WTC11 (cell line): ENCODE measurements around the gene SFT2D3. TPM values are rescaled to one million over a fixed set of nuclear protein-coding genes. Genes with fewer than 3 reads are reported as not detected.

Experiments used
- ATAC-seq: fragments of 200-7000 bp; cut with Tn5 transposase; 2 replicates; pipeline ENCODE4 v1.10.0; 2021; ENCODE audit warnings: mild to moderate bottlenecking, moderate library complexity
- CTCF ChIA-PET: fragments of 300-600 bp; sonication (Branson Sonifier 250); formaldehyde crosslinking; loops from one replicate; lab custom pipeline; 2021; ENCODE audit warnings: antibody characterized with exemption; lab: Charles Lee
- POLR2A ChIA-PET: fragments of 350-600 bp; sonication (Branson Sonifier 250); formaldehyde crosslinking; loops from one replicate; lab custom pipeline; 2021; ENCODE audit warnings: antibody characterized with exemption; lab: Charles Lee
- DNase-seq: peaks from one replicate; pipeline ENCODE4 v3.0.0; 2021; ENCODE audit warnings: low spot score
- H3K27ac Mint-ChIP-seq: 2 replicates; pipeline ENCODE4 v1.8.0; 2021; ENCODE audit warnings: mixed read lengths
- H3K27me3 Mint-ChIP-seq: 2 replicates; pipeline ENCODE4 v1.8.0; 2021; ENCODE audit warnings: low read depth, mild to moderate bottlenecking, moderate library complexity, mixed read lengths
- H3K36me3 Mint-ChIP-seq: 2 replicates; pipeline ENCODE4 v1.8.0; 2021; ENCODE audit warnings: mixed read lengths
- H3K4me1 Mint-ChIP-seq: 2 replicates; pipeline ENCODE4 v1.8.0; 2022; ENCODE audit warnings: mixed read lengths
- H3K4me3 Mint-ChIP-seq: 2 replicates; pipeline ENCODE4 v1.8.0; 2021; ENCODE audit warnings: mild to moderate bottlenecking, moderate library complexity, mixed read lengths
- H3K9me3 Mint-ChIP-seq: 2 replicates; pipeline ENCODE4 v1.8.0; 2021; ENCODE audit warnings: mixed read lengths
- AFF4 ChIP-seq: sonication (generic); formaldehyde crosslinking; IDR thresholded peaks from 2 replicates; pipeline ENCODE4 v1.8.1; 2023; ENCODE audit warnings: mild to moderate bottlenecking, missing genetic modification reagents, borderline replicate concordance
- ATF2 ChIP-seq: sonication (generic); formaldehyde crosslinking; IDR thresholded peaks from 2 replicates; pipeline ENCODE4 v1.8.1; 2022; ENCODE audit warnings: low read depth, missing genetic modification reagents, borderline replicate concordance
- ATF6 ChIP-seq: sonication (generic); formaldehyde crosslinking; IDR thresholded peaks from 2 replicates; pipeline ENCODE4 v1.8.1; 2023; ENCODE audit warnings: mild to moderate bottlenecking, missing genetic modification reagents
- EMX1 ChIP-seq: fragments of 250-450 bp; sonication (Bioruptor Pico); IDR thresholded peaks from 2 replicates; pipeline ENCODE4 v1.8.0; 2021; ENCODE audit warnings: mild to moderate bottlenecking
- FOXJ3 ChIP-seq: sonication (generic); formaldehyde crosslinking; IDR thresholded peaks from 2 replicates; pipeline ENCODE4 v1.9.0; 2021; ENCODE audit warnings: missing genetic modification reagents, mild to moderate bottlenecking, borderline replicate concordance
- GABPB1 ChIP-seq: sonication (generic); formaldehyde crosslinking; IDR thresholded peaks from 2 replicates; pipeline ENCODE4 v1.8.1; 2023; ENCODE audit warnings: mild to moderate bottlenecking, missing genetic modification reagents
- HMGA2 ChIP-seq: fragments of 250-450 bp; sonication (Bioruptor Pico); IDR thresholded peaks from 2 replicates; pipeline ENCODE4 v1.4.0; 2021; ENCODE audit warnings: mild to moderate bottlenecking, moderate library complexity
- IRF2 ChIP-seq: sonication (generic); formaldehyde crosslinking; IDR thresholded peaks from 2 replicates; pipeline ENCODE4 v1.8.0; 2022; ENCODE audit warnings: low read depth, missing genetic modification reagents, borderline replicate concordance
- JUN ChIP-seq: sonication (generic); formaldehyde crosslinking; IDR thresholded peaks from 2 replicates; pipeline ENCODE4 v1.8.0; 2023; ENCODE audit warnings: mild to moderate bottlenecking, missing genetic modification reagents
- MLX ChIP-seq: sonication (generic); formaldehyde crosslinking; IDR thresholded peaks from 2 replicates; pipeline ENCODE4 v1.8.1; 2023; ENCODE audit warnings: mild to moderate bottlenecking, missing genetic modification reagents, moderate library complexity
- NFE2L1 ChIP-seq: sonication (generic); formaldehyde crosslinking; IDR thresholded peaks from 2 replicates; pipeline ENCODE4 v1.8.1; 2023; ENCODE audit warnings: missing genetic modification reagents
- NFYB ChIP-seq: sonication (generic); formaldehyde crosslinking; conservative IDR thresholded peaks from 2 replicates; pipeline ENCODE4 v1.8.0; 2022; ENCODE audit warnings: low read depth, missing genetic modification reagents
- NR2C2 ChIP-seq: sonication (generic); formaldehyde crosslinking; IDR thresholded peaks from 2 replicates; pipeline ENCODE4 v1.8.0; 2022; ENCODE audit warnings: mild to moderate bottlenecking, missing genetic modification reagents
- NR3C1 ChIP-seq: sonication (generic); formaldehyde crosslinking; conservative IDR thresholded peaks from 2 replicates; pipeline ENCODE4 v1.8.1; 2023; ENCODE audit warnings: low read depth, mild to moderate bottlenecking, missing genetic modification reagents
- PRDM15 ChIP-seq: sonication (generic); formaldehyde crosslinking; IDR thresholded peaks from 2 replicates; pipeline ENCODE4 v1.8.0; 2022; ENCODE audit warnings: missing genetic modification reagents
- TEAD4 ChIP-seq: sonication (generic); formaldehyde crosslinking; IDR thresholded peaks from 2 replicates; pipeline ENCODE4 v1.8.0; 2022; ENCODE audit warnings: mild to moderate bottlenecking, missing genetic modification reagents
- ZMAT4 ChIP-seq: fragments of 250-450 bp; sonication (Bioruptor Pico); IDR thresholded peaks from 2 replicates; pipeline ENCODE4 v1.9.0; 2021; ENCODE audit warnings: mild to moderate bottlenecking
- ZNF138 ChIP-seq: sonication (generic); formaldehyde crosslinking; conservative IDR thresholded peaks from 2 replicates; pipeline ENCODE4 v1.8.1; 2022; ENCODE audit warnings: mild to moderate bottlenecking, moderate library complexity, missing genetic modification reagents
- ZNF232 ChIP-seq: sonication (generic); formaldehyde crosslinking; IDR thresholded peaks from 2 replicates; pipeline ENCODE4 v1.8.0; 2022; ENCODE audit warnings: mild to moderate bottlenecking, missing genetic modification reagents
- ZNF512 ChIP-seq: sonication (generic); formaldehyde crosslinking; IDR thresholded peaks from 2 replicates; pipeline ENCODE4 v1.8.1; 2022; ENCODE audit warnings: missing genetic modification reagents, borderline replicate concordance
- total RNA-seq: library from RNA; stranded (reverse); gene quantifications from 3 replicates; pipeline ENCODE4 v1.2.3, GENCODE V29; 2021

Gene SFT2D3
- total RNA-seq, 1 experiment from 2014 or later: 10.5 TPM

- TF ChIP-seq ATF6 (no peak), ATF2 (no peak), EMX1 (no peak), FOXJ3 (no peak), MLX (CRISPR knock-in tag) (no peak), ZMAT4 (CRISPR knock-in tag) (no peak)
Measured at GRCh38 chr2:127653421-127654083, 47.7 kb upstream of the SFT2D3 start (continued).

GRCh38 chr2:127654084-127654837, 47.0 kb upstream of the SFT2D3 start:
- POLR2A ChIA-PET: no interaction called here
- no peak for DNase-seq
- H3K4me1 Mint-ChIP-seq: peaks cover 2% of the 10 kb centered on the region; the same call in 1 of the 2 replicates
- no peak overlapping the region for H3K4me3 Mint-ChIP-seq
- no peak for ATAC-seq
- peaks cover 2% of the 10 kb centered on the region; the same call in 1 of the 2 replicates for H3K27me3 Mint-ChIP-seq
- no peaks in the 10 kb centered on the region for H3K36me3 Mint-ChIP-seq
- CTCF ChIA-PET: interaction anchor here (0.6 to 5.1 kb wide), 3 partner anchors 42 to 453 kb away, joined by 3 to 59 read pairs (median 5); no protein-coding TSS in a partner anchor
- H3K27ac Mint-ChIP-seq: no peak overlapping the region
- no peaks in the 10 kb centered on the region for H3K9me3 Mint-ChIP-seq
- TF ChIP-seq NFE2L1 (CRISPR knock-in tag) (no peak), GABPB1 (CRISPR knock-in tag) (no peak), NR3C1 (CRISPR knock-in tag) (no peak), AFF4 (CRISPR knock-in tag) (no peak), TEAD4 (no peak), MLX (CRISPR knock-in tag) (no peak), PRDM15 (CRISPR knock-in tag) (no peak), HMGA2 (no peak), NFYB (CRISPR knock-in tag) (no peak), ZNF512 (CRISPR knock-in tag) (no peak), IRF2 (CRISPR knock-in tag) (no peak), NR2C2 (CRISPR knock-in tag) (no peak), ZNF138 (CRISPR knock-in tag) (no peak), JUN (CRISPR knock-in tag) (no peak), ZNF232 (CRISPR knock-in tag) (no peak)
